HEK293T (cell line): ENCODE results near the gene GOLGA6L7.
"Not testable (repeated sequence)": the region's sequence is repeated elsewhere in the genome, so short reads cannot be mapped to it uniquely, and the experiment has no call there.

Source experiments
- HDGF ChIP-seq: fragments of 450-650 bp; IDR thresholded peaks from 2 replicates; pipeline ENCODE4 v1.6.1; 2017; ENCODE audit warnings: antibody characterized with exemption, borderline replicate concordance
- L3MBTL2 ChIP-seq: fragments of 450-650 bp; conservative IDR thresholded peaks from 2 replicates; pipeline ENCODE4 v1.6.1; 2016; ENCODE audit warnings: mild to moderate bottlenecking
- SUZ12 ChIP-seq: fragments of 450-650 bp; IDR thresholded peaks from 2 replicates; pipeline ENCODE4 v1.6.1; 2016; ENCODE audit warnings: mild to moderate bottlenecking
- TARDBP ChIP-seq: fragments of 450-650 bp; IDR thresholded peaks from 2 replicates; pipeline ENCODE4 v1.6.1; 2016
- ZNF384 ChIP-seq: fragments of 450-650 bp; IDR thresholded peaks from 2 replicates; pipeline ENCODE4 v1.6.1; 2016

GRCh38 chr15:28811852-28812550 lies 36.4 kb downstream of the GOLGA6L7 start:
- TF ChIP-seq SUZ12, HDGF, ZNF384, L3MBTL2, TARDBP: not testable (repeated sequence)
